Activated B cell treated with CpG ODN at 0.5 μM for 24 hours (primary cell): ENCODE results near the gene LCN1. TPM values are rescaled to one million over a fixed set of nuclear protein-coding genes. Genes with fewer than 3 reads are reported as not detected.
"Not testable (repeated sequence)": the region's sequence is repeated elsewhere in the genome, so short reads cannot be mapped to it uniquely, and the experiment has no call there.

ENCODE experiments used
- ATAC-seq: fragments of 200-7000 bp; cut with Tn5 transposase; one replicate; pipeline ENCODE4 v1.10.0; 2021; ENCODE audit warnings: low read depth, mild to moderate bottlenecking, moderate library complexity
- CTCF ChIA-PET: fragments of 350-600 bp; sonication (Branson Sonifier 250); formaldehyde crosslinking; loops from one replicate; lab custom pipeline; 2021; ENCODE audit warnings: antibody characterized with exemption; lab: Charles Lee
- POLR2A ChIA-PET: fragments of 350-600 bp; sonication (Branson Sonifier 250); formaldehyde crosslinking; loops from one replicate; lab custom pipeline; 2021; ENCODE audit warnings: antibody characterized with exemption; lab: Charles Lee
- DNase-seq: peaks from one replicate; pipeline ENCODE4 v3.0.0; 2022
- H3K27ac Mint-ChIP-seq: one replicate; pipeline ENCODE4 v1.8.0; 2020; ENCODE audit warnings: mixed read lengths
- H3K27me3 Mint-ChIP-seq: one replicate; pipeline ENCODE4 v1.8.0; 2021; ENCODE audit warnings: mixed read lengths
- H3K36me3 Mint-ChIP-seq: one replicate; pipeline ENCODE4 v1.8.0; 2021; ENCODE audit warnings: low read depth, mixed read lengths
- H3K4me1 Mint-ChIP-seq: one replicate; pipeline ENCODE4 v1.8.0; 2021; ENCODE audit warnings: mixed read lengths
- H3K4me3 Mint-ChIP-seq: one replicate; pipeline ENCODE4 v1.8.0; 2020; ENCODE audit warnings: mild to moderate bottlenecking, mixed read lengths
- H3K9me3 Mint-ChIP-seq: one replicate; pipeline ENCODE4 v1.8.0; 2020; ENCODE audit warnings: mixed read lengths
- CTCF ChIP-seq: fragments of 200-600 bp; IDR thresholded peaks from one replicate; pipeline ENCODE4 v1.8.0; 2022; ENCODE audit warnings: antibody characterized with exemption, mild to moderate bottlenecking
- intact Hi-C: fragments of 100-400 bp; cut with micrococcal nuclease; formaldehyde crosslinking; loops from one replicate; pipeline ENCODE4 v1.15.1; 2024
- total RNA-seq: library from RNA; stranded (reverse); gene quantifications from 2 replicates; pipeline ENCODE4 v1.2.3, GENCODE V29; 2022

The LCN1 gene
- total RNA-seq, 1 donor from 2014 or later = not detected

GRCh38 chr9:135544981-135545635 is 23.9 kb downstream of the LCN1 start:
- intact Hi-C loops = no loop called here

GRCh38 chr9:135545646-135546176 is 24.5 kb downstream of the LCN1 start, which contains the start of gene OBP2A:
Gene OBP2A (plus strand): TSS chr9:135546126. CDS start chr9:135546181, 55 bp downstream.
- H3K4me1 Mint-ChIP-seq, H3K4me3 Mint-ChIP-seq, CTCF ChIA-PET, DNase-seq, H3K36me3 Mint-ChIP-seq, H3K9me3 Mint-ChIP-seq, H3K27ac Mint-ChIP-seq, POLR2A ChIA-PET, intact Hi-C loops, H3K27me3 Mint-ChIP-seq, ATAC-seq: not testable (repeated sequence)

More at GRCh38 chr9:135544981-135545635, 23.9 kb downstream of the LCN1 start:
- ATAC-seq (no peak), DNase-seq (no peak)
- no peak for TF ChIP-seq CTCF
- no peak overlapping the region for H3K4me3 Mint-ChIP-seq
- peaks cover 6% of the 10 kb centered on the region for H3K27me3 Mint-ChIP-seq
- POLR2A ChIA-PET = no interaction called here
- no peaks in the 10 kb centered on the region for H3K4me1 Mint-ChIP-seq
- H3K36me3 Mint-ChIP-seq = no peaks in the 10 kb centered on the region
- H3K9me3 Mint-ChIP-seq = no peaks in the 10 kb centered on the region
- H3K27ac Mint-ChIP-seq = no peak overlapping the region
- CTCF ChIA-PET = no interaction called here

GRCh38 chr9:135546792-135547617 is 25.8 kb downstream of the LCN1 start:
- DNase-seq, H3K4me3 Mint-ChIP-seq, ATAC-seq, CTCF ChIA-PET, H3K36me3 Mint-ChIP-seq, H3K9me3 Mint-ChIP-seq, H3K27me3 Mint-ChIP-seq, intact Hi-C loops, H3K4me1 Mint-ChIP-seq, H3K27ac Mint-ChIP-seq, POLR2A ChIA-PET: not testable (repeated sequence)

GRCh38 chr9:135547756-135548736 is 26.8 kb downstream of the LCN1 start:
- no peaks in the 10 kb centered on the region for H3K9me3 Mint-ChIP-seq
- no peak for DNase-seq
- intact Hi-C loops = no loop called here
- CTCF ChIA-PET = no interaction called here
- no peak overlapping the region for H3K27ac Mint-ChIP-seq
- ATAC-seq = no peak
- peaks cover 6% of the 10 kb centered on the region for H3K27me3 Mint-ChIP-seq
- no peaks in the 10 kb centered on the region for H3K36me3 Mint-ChIP-seq
- no peak for TF ChIP-seq CTCF
- POLR2A ChIA-PET = no interaction called here
- H3K4me3 Mint-ChIP-seq = no peak overlapping the region
- no peaks in the 10 kb centered on the region for H3K4me1 Mint-ChIP-seq

GRCh38 chr9:135549478-135550343 is 28.5 kb downstream of the LCN1 start:
- H3K27ac Mint-ChIP-seq, CTCF ChIA-PET, POLR2A ChIA-PET: not testable (repeated sequence)

More at GRCh38 chr9:135549478-135550343, 28.5 kb downstream of the LCN1 start:
- ATAC-seq, intact Hi-C loops, H3K36me3 Mint-ChIP-seq, H3K9me3 Mint-ChIP-seq, DNase-seq, H3K4me1 Mint-ChIP-seq, H3K27me3 Mint-ChIP-seq, H3K4me3 Mint-ChIP-seq: not testable (repeated sequence)
